Transverse colon (tissue), 4 donors: Measurements from ENCODE around the gene KCNH2. TPM values are rescaled to one million over a fixed set of nuclear protein-coding genes. Genes with fewer than 3 reads are reported as not detected.

ENCODE experiments used
- DNase-seq: peaks from one replicate; pipeline ENCODE4 v3.0.0-alpha.2; 2019
- H3K27ac ChIP-seq, 4 donors: fragments of 200-600 bp; sonication (generic); 2 replicates each; pipeline ENCODE4 v1.5.1; 2016 to 2018; ENCODE audit warnings: inconsistent platforms in 4 of 4
- H3K27me3 ChIP-seq: fragments of 200-600 bp; sonication (generic); 2 replicates; pipeline ENCODE4 v1.5.1; 2017; ENCODE audit warnings: inconsistent platforms
- H3K36me3 ChIP-seq, 4 donors: fragments of 200-600 bp; sonication (generic); 2 replicates each; pipeline ENCODE4 v1.5.1; 2017 to 2019; ENCODE audit warnings: inconsistent platforms in 4 of 4
- H3K4me1 ChIP-seq, 4 donors: fragments of 200-600 bp; sonication (generic); 2 replicates each; pipeline ENCODE4 v1.5.1; 2017 to 2020; ENCODE audit warnings: inconsistent platforms in 4 of 4
- H3K4me3 ChIP-seq, 4 donors: fragments of 200-600 bp; sonication (generic); 1 replicate in 1 of 4; 2 replicates in 3 of 4; pipeline versions ENCODE4 v1.5.1 to v1.6.1; 2017 to 2019; ENCODE audit warnings: inconsistent platforms in 4 of 4
- H3K9me3 ChIP-seq, 2 donors: fragments of 200-600 bp; sonication (generic); 2 replicates each; pipeline ENCODE4 v1.5.1; 2017 to 2019; ENCODE audit warnings: inconsistent platforms in 2 of 2
- CTCF ChIP-seq, 5 experiments: fragments of 200-600 bp in 3 of 5; fragments of 450-650 bp in 2 of 5; sonication (generic) in 3 of 5; IDR thresholded peaks; 1 replicate in 2 of 5; 2 replicates in 3 of 5; pipeline ENCODE4 v1.5.1; 2016 to 2017; ENCODE audit warnings: antibody characterized with exemption in 5 of 5, inconsistent platforms in 3 of 5, mild to moderate bottlenecking in 2 of 5, moderate library complexity in 1 of 5
- EP300 ChIP-seq: sonication (generic); formaldehyde crosslinking; IDR thresholded peaks from one replicate; pipeline ENCODE4 v1.6.1; 2017; ENCODE audit warnings: antibody characterized with exemption, low read depth
- POLR2A ChIP-seq: fragments of 450-650 bp; IDR thresholded peaks from one replicate; pipeline ENCODE4 v1.6.1; 2016; ENCODE audit warnings: antibody characterized with exemption, mild to moderate bottlenecking, moderate library complexity
- POLR2AphosphoS5 ChIP-seq, 3 donors: sonication (generic); formaldehyde crosslinking; IDR thresholded peaks; one replicate each; pipeline ENCODE4 v1.6.1; 2016; ENCODE audit warnings: antibody characterized with exemption in 3 of 3
- WGBS, 2 donors: methylation state at CpG; one replicate each; pipeline ENCODE4 v1.1.5; 2018; ENCODE audit warnings: low coverage in 1 of 2; 5-methylcytosine and 5-hydroxymethylcytosine counted together
- in situ Hi-C, 4 donors: fragments of 200-750 bp; cut with MboI; loops; one replicate each; pipeline versions ENCODE4 v1.15.0 to v1.15.1; 2017; ENCODE audit warnings: low sequenced_read_pairs in 3 of 4, low pct_ligation_motif_present in 1 of 4, low pct_unique_long_range_greater_than_20kb in 1 of 4
- intact Hi-C: fragments of 100-400 bp; cut with DNase I; formaldehyde crosslinking; loops from one replicate; pipeline ENCODE4 v1.15.1; 2023; ENCODE audit warnings: low total_unique reads
- total RNA-seq, 4 donors: library from RNA; depleted of rRNA; stranded (reverse); fragments of >200 nt; gene quantifications; one replicate each; pipeline ENCODE4 v1.1.0, GENCODE V29; 2016

KCNH2 gene
- total RNA-seq, 4 donors from 2014 or later: 9.5 to 39.0 (median 19.3) TPM

GRCh38 chr7:150992833-150993302, 14.7 kb upstream of the KCNH2 start:
- Histone ChIP-seq H3K27ac (peak overlapping the region in 2 of 4 donors; percentile 9 to 25), H3K4me3 (no peak overlapping the region), H3K9me3 (peaks cover 0 to 4% of the 10 kb centered on the region in 2 donors), H3K27me3 (peaks cover 7% of the 10 kb centered on the region), H3K36me3 (no peaks in the 10 kb centered on the region), H3K4me1 (peaks cover 6 to 18% (median 10%) of the 10 kb centered on the region in 4 donors)
- in situ Hi-C loops: loop anchor here in 3 of 4 donors (25.0 kb wide), 3 partner anchors 106 to 556 kb away; no protein-coding TSS in a partner anchor
- TF ChIP-seq EP300 (no peak), POLR2A (no peak), POLR2AphosphoS5 (IDR thresholded peaks at IDR 0.05) (no peak), CTCF (IDR thresholded peaks at IDR 0.05) (no peak)
- intact Hi-C loops: no loop called here
- no peak for DNase-seq
- 47 to 60% methylated on average over 3 to 5 of the region's 5 CpGs for WGBS, 2 donors

GRCh38 chr7:150992051-150992640, 14.0 kb upstream of the KCNH2 start:
- Histone ChIP-seq H3K27me3 (peaks cover 9% of the 10 kb centered on the region), H3K36me3 (no peaks in the 10 kb centered on the region), H3K4me1 (peaks cover 6 to 18% (median 10%) of the 10 kb centered on the region in 4 donors), H3K4me3 (no peak overlapping the region), H3K27ac (no peak overlapping the region), H3K9me3 (peaks cover 0 to 4% of the 10 kb centered on the region in 2 donors)
- in situ Hi-C loops (loop anchor here in 3 of 4 donors (25.0 kb wide), 3 partner anchors 105 to 555 kb away; no protein-coding TSS in a partner anchor), intact Hi-C loops (no loop called here)
- TF ChIP-seq EP300: no peak
- TF ChIP-seq CTCF (IDR thresholded peaks at IDR 0.05): no peak
- no peak for TF ChIP-seq POLR2A
- no peak for TF ChIP-seq POLR2AphosphoS5 (IDR thresholded peaks at IDR 0.05)
- WGBS, 2 donors: 83 to 100% methylated on average over 1 to 6 of the region's 6 CpGs
- DNase-seq: no peak

- no peak within 1 kb of the TSS for H3K4me3 ChIP-seq
- in situ Hi-C loops: loop anchor here in 3 of 4 donors (25.0 kb wide), 3 partner anchors 103 to 553 kb away; no protein-coding TSS in a partner anchor
- no peak for TF ChIP-seq EP300
- no peak for TF ChIP-seq POLR2A
- TF ChIP-seq POLR2AphosphoS5 (IDR thresholded peaks at IDR 0.05): no peak
- H3K27me3 ChIP-seq: peaks cover 3% of the 10 kb centered on the region
- H3K27ac ChIP-seq: no peak within 1 kb of the TSS
- DNase-seq: no peak
- peaks cover 6 to 25% (median 12%) of the 10 kb centered on the region in 4 donors for H3K4me1 ChIP-seq
- WGBS, 2 donors: 80% methylated on average over 12 of the region's 12 CpGs; no CpG with 5 or more reads in 1 of the 2 donors
- no peaks in the 10 kb centered on the region for H3K36me3 ChIP-seq
- H3K9me3 ChIP-seq: peaks cover 0 to 4% of the 10 kb centered on the region in 2 donors
- intact Hi-C loops: no loop called here
Observed at GRCh38 chr7:150990416-150991186, 12.5 kb upstream of the KCNH2 start, which contains the start of gene NOS3. NOS3 (plus strand) TSS chr7:150991017; CDS start chr7:150993804, 2,787 bp downstream.

- in situ Hi-C loops (loop anchor here (5.0 to 25.0 kb wide), 8 partner anchors 92 to 552 kb away; no protein-coding TSS in a partner anchor), intact Hi-C loops (loop anchor here (2.0 to 5.0 kb wide), 2 partner anchors 27 to 207 kb away; no protein-coding TSS in a partner anchor)
- Histone ChIP-seq H3K9me3 (peaks cover 0 to 4% of the 10 kb centered on the region in 2 donors), H3K4me3 (no peak overlapping the region), H3K4me1 (peaks cover 6 to 21% (median 12%) of the 10 kb centered on the region in 4 donors), H3K27ac (peak overlapping the region in 3 of 4 donors; percentile 2 to 57 (median 27)), H3K27me3 (peaks cover 7% of the 10 kb centered on the region), H3K36me3 (no peaks in the 10 kb centered on the region)
- no peak for DNase-seq
- TF ChIP-seq POLR2A: no peak
- TF ChIP-seq POLR2AphosphoS5 (IDR thresholded peaks at IDR 0.05): no peak
- no peak for TF ChIP-seq EP300
- TF ChIP-seq CTCF (IDR thresholded peaks at IDR 0.05): no peak
- WGBS, 2 donors: 73% methylated on average over 7 of the region's 7 CpGs; no CpG with 5 or more reads in 1 of the 2 donors
Observed at GRCh38 chr7:150989456-150989855, 11.3 kb upstream of the KCNH2 start.
